ENCODE data around the gene IGLON5.

Gene IGLON5

DNA sequence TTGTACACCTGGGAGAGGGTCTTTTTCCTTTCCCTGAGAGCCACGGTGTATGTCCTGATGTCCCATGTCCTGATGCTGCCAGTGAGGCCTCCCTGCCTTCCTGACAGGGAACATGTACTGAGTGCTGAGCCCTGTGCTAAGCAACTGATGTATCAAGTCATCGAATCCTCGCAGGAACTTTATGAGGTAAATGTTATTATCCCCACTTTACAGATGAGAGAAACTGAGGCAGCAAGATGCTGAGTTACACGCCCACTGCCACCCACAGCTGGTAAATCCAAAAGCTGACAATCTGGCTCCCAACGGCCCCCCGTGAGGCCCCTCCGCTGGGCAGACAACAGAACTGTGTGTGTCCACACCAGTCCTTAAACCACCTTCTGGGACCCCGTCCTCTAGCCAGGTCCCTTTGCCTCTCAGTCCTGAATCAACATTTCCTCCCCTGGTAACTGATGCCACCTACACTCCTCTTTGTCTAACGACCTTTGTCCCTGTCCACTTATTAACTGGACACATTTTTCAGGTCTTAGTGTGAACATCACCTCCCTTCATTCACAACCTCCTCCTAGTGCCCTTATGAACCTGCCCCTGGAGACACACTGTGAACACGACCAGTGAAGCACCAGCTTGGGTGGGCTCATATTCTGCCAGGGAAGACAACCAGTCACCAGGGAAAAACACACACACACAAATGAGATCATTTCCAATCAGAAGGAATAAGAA is 35.9 kb downstream of the IGLON5 start:
- Histone ChIP-seq H3K4me2 (ENCODE audit: low read depth, low read length, poor library complexity, severe bottlenecking) (no peak overlapping the region), H4K20me1 (ENCODE audit: insufficient read depth, low read length, poor library complexity, severe bottlenecking) (no peaks in the 10 kb centered on the region), H3F3A (ENCODE audit: low read depth) (no peaks in the 10 kb centered on the region), H3K9ac (ENCODE audit: low read depth, low read length, poor library complexity, severe bottlenecking) (no peak overlapping the region), H3K36me3 (ENCODE audit: insufficient read depth, low read length) (no peaks in the 10 kb centered on the region), H3K4me3 (ENCODE audit: low read length, poor library complexity, severe bottlenecking) (no peak overlapping the region), H3K79me2 (ENCODE audit: insufficient read depth, low read length) (no peaks in the 10 kb centered on the region), H3K27me3 (ENCODE audit: insufficient read depth, low read length, poor library complexity, severe bottlenecking) (no peaks in the 10 kb centered on the region), H3K9me3 (ENCODE audit: insufficient read depth, low read depth, low read length) (no peaks in the 10 kb centered on the region), H3K9me2 (replicated peaks; ENCODE audit: low read depth, low read length) (no peaks in the 10 kb centered on the region), H2AFZ (ENCODE audit: low read length) (no peak overlapping the region), H3K4me1 (ENCODE audit: insufficient read depth, low read length, poor library complexity, severe bottlenecking) (no peaks in the 10 kb centered on the region)
- no peak for TF ChIP-seq EZH2phosphoT487 (IDR thresholded peaks at IDR 0.05; ENCODE audit: borderline replicate concordance)
- no peak for TF ChIP-seq CTCF (conservative IDR thresholded peaks at IDR 0.05; ENCODE audit: low read length)

DNA sequence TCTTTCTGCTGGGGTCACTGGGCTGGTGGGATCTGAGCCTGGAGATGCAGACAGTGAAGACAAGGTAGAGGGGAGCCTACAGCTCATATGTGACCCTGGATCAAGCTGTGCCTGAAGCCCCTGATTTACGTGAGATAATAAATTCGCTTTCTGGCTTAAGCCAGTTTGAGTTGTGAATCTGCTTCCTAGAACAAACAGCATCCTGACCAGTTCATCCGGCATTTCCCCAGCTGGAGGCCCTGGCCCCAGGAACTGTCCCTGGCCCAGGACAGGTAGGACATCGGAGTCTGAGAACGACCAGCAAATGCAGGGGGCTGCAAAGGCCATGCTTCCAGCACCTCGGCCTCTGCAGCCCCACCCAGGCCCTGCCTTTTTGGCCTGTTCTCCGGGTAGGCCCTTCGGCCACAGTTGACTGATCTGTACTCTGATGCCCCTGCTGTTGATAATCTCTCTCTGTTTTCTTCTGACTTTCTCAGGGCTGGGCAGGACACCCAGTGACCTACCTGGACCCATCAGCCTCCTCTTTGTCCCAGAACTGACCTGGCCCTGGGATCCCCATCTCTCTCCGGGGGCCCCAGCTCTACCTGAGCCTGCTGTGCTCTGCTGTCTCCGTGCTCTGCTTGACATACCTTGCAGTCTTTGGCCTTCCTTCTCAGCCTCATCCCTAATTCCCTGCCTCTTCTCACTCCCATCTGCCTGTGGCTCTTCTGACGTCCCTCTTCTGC is 40.0 kb downstream of the IGLON5 start:
- Histone ChIP-seq H3K9me2 (replicated peaks; ENCODE audit: low read depth, low read length) (no peaks in the 10 kb centered on the region), H3K79me2 (ENCODE audit: insufficient read depth, low read length) (no peaks in the 10 kb centered on the region), H3K4me3 (ENCODE audit: low read length, poor library complexity, severe bottlenecking) (no peak overlapping the region), H4K20me1 (ENCODE audit: insufficient read depth, low read length, poor library complexity, severe bottlenecking) (no peaks in the 10 kb centered on the region), H3K4me2 (ENCODE audit: low read depth, low read length, poor library complexity, severe bottlenecking) (no peak overlapping the region), H3F3A (ENCODE audit: low read depth) (no peaks in the 10 kb centered on the region), H2AFZ (ENCODE audit: low read length) (no peak overlapping the region), H3K4me1 (ENCODE audit: insufficient read depth, low read length, poor library complexity, severe bottlenecking) (peaks cover 5% of the 10 kb centered on the region), H3K36me3 (ENCODE audit: insufficient read depth, low read length) (no peaks in the 10 kb centered on the region), H3K9ac (ENCODE audit: low read depth, low read length, poor library complexity, severe bottlenecking) (no peak overlapping the region), H3K9me3 (ENCODE audit: insufficient read depth, low read depth, low read length) (no peaks in the 10 kb centered on the region), H3K27me3 (ENCODE audit: insufficient read depth, low read length, poor library complexity, severe bottlenecking) (no peaks in the 10 kb centered on the region)
- TF ChIP-seq EZH2phosphoT487 (IDR thresholded peaks at IDR 0.05; ENCODE audit: borderline replicate concordance): no peak
- no peak for TF ChIP-seq CTCF (conservative IDR thresholded peaks at IDR 0.05; ENCODE audit: low read length)

GRCh38 chr19:51352783-51353360 is 41.4 kb downstream of the IGLON5 start:
- Histone ChIP-seq H3K9me3 (ENCODE audit: insufficient read depth, low read depth, low read length) (no peaks in the 10 kb centered on the region), H4K20me1 (ENCODE audit: insufficient read depth, low read length, poor library complexity, severe bottlenecking) (no peaks in the 10 kb centered on the region), H3K79me2 (ENCODE audit: insufficient read depth, low read length) (no peaks in the 10 kb centered on the region), H3K27me3 (ENCODE audit: insufficient read depth, low read length, poor library complexity, severe bottlenecking) (no peaks in the 10 kb centered on the region), H3K36me3 (ENCODE audit: insufficient read depth, low read length) (no peaks in the 10 kb centered on the region), H2AFZ (ENCODE audit: low read length) (no peak overlapping the region), H3K4me3 (ENCODE audit: low read length, poor library complexity, severe bottlenecking) (no peak overlapping the region), H3F3A (ENCODE audit: low read depth) (no peaks in the 10 kb centered on the region), H3K4me1 (ENCODE audit: insufficient read depth, low read length, poor library complexity, severe bottlenecking) (peaks cover 5% of the 10 kb centered on the region), H3K4me2 (ENCODE audit: low read depth, low read length, poor library complexity, severe bottlenecking) (no peak overlapping the region), H3K9ac (ENCODE audit: low read depth, low read length, poor library complexity, severe bottlenecking) (no peak overlapping the region), H3K9me2 (replicated peaks; ENCODE audit: low read depth, low read length) (no peaks in the 10 kb centered on the region)
- TF ChIP-seq EZH2phosphoT487 (IDR thresholded peaks at IDR 0.05; ENCODE audit: borderline replicate concordance): no peak
- no peak for TF ChIP-seq CTCF (conservative IDR thresholded peaks at IDR 0.05; ENCODE audit: low read length)

All from Loucy (cell line).